CD4-positive, alpha-beta T cell treated with Interleukin-17A for 4 hours (primary cell): ENCODE data around the gene RAD51B.
"Not testable (repeated sequence)": the region's sequence is repeated elsewhere in the genome, so short reads cannot be mapped to it uniquely, and the experiment has no call there.

ENCODE experiments used
- DNase-seq: peaks from one replicate; pipeline ENCODE4 v3.0.0-alpha.2; 2020; ENCODE audit warnings: mixed read lengths

Gene RAD51B

GRCh38 chr14:68219407-68219806, 399.8 kb downstream of the RAD51B start:
- no peak for DNase-seq

GRCh38 chr14:68221046-68221445, 401.5 kb downstream of the RAD51B start:
- not testable (repeated sequence) for DNase-seq

GRCh38 chr14:68222154-68222553, 402.6 kb downstream of the RAD51B start:
- DNase-seq, result no peak

GRCh38 chr14:68222726-68223125, 403.1 kb downstream of the RAD51B start:
- DNase-seq, result no peak

- no peak for DNase-seq
These were observed 404.1 kb downstream of the RAD51B start for GRCh38 chr14:68223631-68224030.

GRCh38 chr14:68225321-68225720, 405.7 kb downstream of the RAD51B start:
- no peak for DNase-seq

GRCh38 chr14:68226523-68226922, 406.9 kb downstream of the RAD51B start:
- no peak for DNase-seq

GRCh38 chr14:68228656-68229055, 409.1 kb downstream of the RAD51B start:
- DNase-seq, result no peak

GRCh38 chr14:68229423-68230100, 410.0 kb downstream of the RAD51B start:
- DNase-seq, result no peak

GRCh38 chr14:68230202-68230949, 410.8 kb downstream of the RAD51B start:
- DNase-seq, result no peak

GRCh38 chr14:68230950-68231717, 411.6 kb downstream of the RAD51B start:
- DNase-seq, result no peak

- DNase-seq, result no peak
These were observed 412.3 kb downstream of the RAD51B start for GRCh38 chr14:68231898-68232297.

- DNase-seq, result no peak
These were observed 412.9 kb downstream of the RAD51B start for GRCh38 chr14:68232300-68233055.

GRCh38 chr14:68233101-68233784, 413.7 kb downstream of the RAD51B start:
- DNase-seq, result no peak

- DNase-seq, result no peak
These were observed 414.7 kb downstream of the RAD51B start for GRCh38 chr14:68234101-68234905.

- no peak for DNase-seq
These were observed 415.4 kb downstream of the RAD51B start for GRCh38 chr14:68235011-68235410.

- DNase-seq, result no peak
These were observed 417.2 kb downstream of the RAD51B start for GRCh38 chr14:68236582-68237458.

- DNase-seq, result no peak
These were observed 419.0 kb downstream of the RAD51B start for GRCh38 chr14:68238551-68238950.

- no peak for DNase-seq
These were observed 419.4 kb downstream of the RAD51B start for GRCh38 chr14:68238976-68239375.
